ENCODE measurements around the gene ST14.

The ST14 gene

DNA sequence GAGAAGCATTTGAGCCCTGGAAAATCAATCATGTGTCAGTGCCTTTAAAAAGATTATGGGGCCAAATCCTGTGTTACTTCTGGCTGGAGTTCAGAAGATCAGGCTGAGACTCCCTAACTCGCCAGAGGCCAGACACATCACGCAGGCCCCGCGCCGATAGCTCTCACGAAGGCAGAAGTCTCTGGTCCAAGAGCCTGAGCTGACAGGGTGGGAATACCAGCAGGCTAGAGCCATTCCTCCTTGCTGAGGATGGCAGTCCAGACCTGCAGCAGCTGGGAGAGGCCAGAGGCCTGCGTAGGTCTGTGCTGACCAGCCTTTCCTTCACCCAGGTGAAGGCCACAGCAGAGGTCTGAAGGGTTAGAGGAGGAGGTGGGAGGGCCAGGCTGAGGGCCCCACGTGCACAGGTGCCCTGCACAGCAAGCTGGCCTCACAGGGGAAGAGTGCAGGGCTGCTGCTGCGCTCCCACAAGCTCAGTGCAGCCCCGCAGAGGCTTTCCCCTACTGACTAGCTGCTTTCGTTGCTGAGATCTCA lies 52.9 kb downstream of the ST14 start:
- H3K4me3 ChIP-seq (ENCODE audit: low read depth, low read length), result no peak overlapping the region
- DNase-seq (ENCODE audit: low read depth), result no peak

DNA sequence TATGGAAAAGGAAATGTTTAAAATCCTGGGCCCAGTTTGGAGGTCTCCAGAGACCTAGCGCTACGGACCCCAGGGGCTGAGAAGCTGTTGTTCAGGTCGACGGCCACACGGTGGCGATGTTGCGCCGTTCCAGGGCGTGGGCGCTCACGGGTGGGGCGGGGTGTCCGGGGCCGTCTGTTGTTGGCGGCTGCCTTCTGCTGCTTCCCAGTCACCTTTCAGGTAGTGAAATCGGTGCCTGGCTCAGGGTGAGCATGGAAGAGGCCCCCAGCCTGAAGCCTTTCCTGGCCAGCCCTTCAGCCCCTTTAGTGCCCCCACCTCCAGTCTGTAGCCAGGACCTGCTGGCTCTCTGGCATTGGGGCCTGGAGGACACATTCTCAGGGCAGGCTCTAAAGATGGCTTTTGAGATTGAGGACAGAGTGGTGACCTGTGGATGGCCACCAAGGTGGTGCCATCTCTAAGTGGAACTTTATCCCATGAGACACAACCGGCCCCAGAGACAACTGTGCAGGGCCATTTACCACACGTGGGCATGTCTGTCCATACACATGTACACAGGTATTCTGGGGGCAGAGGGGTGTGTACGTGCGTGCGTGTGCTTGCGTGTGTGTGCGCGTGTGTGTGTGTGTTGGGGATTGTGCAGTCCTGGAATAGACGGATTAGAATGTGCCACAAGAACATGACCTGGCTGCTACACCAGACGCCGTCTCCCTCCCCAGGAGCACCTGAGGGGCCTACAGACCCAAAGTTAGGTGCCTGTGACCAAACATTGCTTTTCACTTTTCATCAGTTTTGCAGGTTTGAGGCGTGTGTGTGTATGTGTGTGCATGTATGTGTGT lies 53.8 kb downstream of the ST14 start:
- TF ChIP-seq, protein P1, sequence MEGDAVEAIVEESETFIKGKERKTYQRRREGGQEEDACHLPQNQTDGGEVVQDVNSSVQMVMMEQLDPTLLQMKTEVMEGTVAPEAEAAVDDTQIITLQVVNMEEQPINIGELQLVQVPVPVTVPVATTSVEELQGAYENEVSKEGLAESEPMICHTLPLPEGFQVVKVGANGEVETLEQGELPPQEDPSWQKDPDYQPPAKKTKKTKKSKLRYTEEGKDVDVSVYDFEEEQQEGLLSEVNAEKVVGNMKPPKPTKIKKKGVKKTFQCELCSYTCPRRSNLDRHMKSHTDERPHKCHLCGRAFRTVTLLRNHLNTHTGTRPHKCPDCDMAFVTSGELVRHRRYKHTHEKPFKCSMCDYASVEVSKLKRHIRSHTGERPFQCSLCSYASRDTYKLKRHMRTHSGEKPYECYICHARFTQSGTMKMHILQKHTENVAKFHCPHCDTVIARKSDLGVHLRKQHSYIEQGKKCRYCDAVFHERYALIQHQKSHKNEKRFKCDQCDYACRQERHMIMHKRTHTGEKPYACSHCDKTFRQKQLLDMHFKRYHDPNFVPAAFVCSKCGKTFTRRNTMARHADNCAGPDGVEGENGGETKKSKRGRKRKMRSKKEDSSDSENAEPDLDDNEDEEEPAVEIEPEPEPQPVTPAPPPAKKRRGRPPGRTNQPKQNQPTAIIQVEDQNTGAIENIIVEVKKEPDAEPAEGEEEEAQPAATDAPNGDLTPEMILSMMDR (IDR thresholded peaks at IDR 0.05; ENCODE audit: control insufficient read depth, extremely low read depth, insufficient read depth), result peak; percentile 93
- DNase-seq (ENCODE audit: low read depth), result no peak
- no peak overlapping the region for H3K4me3 ChIP-seq (ENCODE audit: low read depth, low read length)

More for the DNA sequence above, 52.9 kb downstream of the ST14 start:
- TF ChIP-seq, protein P1 (IDR thresholded peaks at IDR 0.05; ENCODE audit: control insufficient read depth, extremely low read depth, insufficient read depth), result no peak

DNA sequence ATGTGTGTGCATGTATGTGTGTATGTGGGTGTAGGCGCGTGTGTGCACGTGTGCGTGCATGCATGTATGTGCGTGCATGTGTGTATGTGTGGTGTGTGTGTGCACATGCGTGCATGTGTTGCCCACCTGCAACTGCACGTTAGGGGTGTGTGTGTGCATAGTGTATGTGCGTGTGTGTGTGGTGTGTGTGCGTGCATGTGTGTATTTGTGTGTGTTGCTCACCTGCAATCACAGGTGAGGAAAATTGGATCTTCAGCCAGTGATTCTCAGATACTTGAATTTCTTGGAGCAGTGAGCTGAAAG lies 54.3 kb downstream of the ST14 start:
- TF ChIP-seq, protein P1 (IDR thresholded peaks at IDR 0.05; ENCODE audit: control insufficient read depth, extremely low read depth, insufficient read depth), result no peak
- no peak for DNase-seq (ENCODE audit: low read depth)
- no peak overlapping the region for H3K4me3 ChIP-seq (ENCODE audit: low read depth, low read length)

DNA sequence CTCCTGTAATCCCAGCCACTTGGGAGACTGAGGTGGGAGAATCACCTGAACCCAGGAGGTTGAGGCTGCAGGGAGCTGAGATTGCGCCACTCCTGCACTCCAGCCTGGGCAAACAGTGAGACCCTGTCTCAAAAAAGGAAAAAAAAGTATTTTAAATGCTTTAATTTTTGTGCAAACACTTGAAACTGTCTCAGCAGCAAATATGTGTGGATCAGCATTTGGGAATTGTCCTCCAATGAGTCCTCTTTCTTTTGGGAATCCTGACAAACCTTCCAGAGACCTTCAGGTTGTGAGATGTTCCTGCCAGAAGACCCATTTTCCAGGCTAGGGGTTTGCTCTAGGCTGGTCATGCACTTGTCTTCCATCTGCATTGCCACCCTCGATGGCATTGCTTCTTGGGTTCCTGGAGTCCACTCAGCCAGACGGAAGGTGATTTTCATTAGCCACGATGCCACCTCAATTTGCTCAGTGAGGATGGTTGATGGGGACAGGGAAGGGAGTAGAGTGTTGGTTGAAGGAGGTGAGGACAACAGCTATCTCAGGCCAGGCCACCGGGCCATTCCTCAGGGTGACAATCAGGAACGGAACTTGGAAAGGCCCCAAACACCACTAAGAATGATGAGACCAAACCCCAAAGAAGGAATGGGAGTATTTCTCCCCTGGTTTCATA lies 55.4 kb downstream of the ST14 start:
- TF ChIP-seq, protein P1 (IDR thresholded peaks at IDR 0.05; ENCODE audit: control insufficient read depth, extremely low read depth, insufficient read depth), result no peak
- no peak for DNase-seq (ENCODE audit: low read depth)
- no peak overlapping the region for H3K4me3 ChIP-seq (ENCODE audit: low read depth, low read length)

DNA sequence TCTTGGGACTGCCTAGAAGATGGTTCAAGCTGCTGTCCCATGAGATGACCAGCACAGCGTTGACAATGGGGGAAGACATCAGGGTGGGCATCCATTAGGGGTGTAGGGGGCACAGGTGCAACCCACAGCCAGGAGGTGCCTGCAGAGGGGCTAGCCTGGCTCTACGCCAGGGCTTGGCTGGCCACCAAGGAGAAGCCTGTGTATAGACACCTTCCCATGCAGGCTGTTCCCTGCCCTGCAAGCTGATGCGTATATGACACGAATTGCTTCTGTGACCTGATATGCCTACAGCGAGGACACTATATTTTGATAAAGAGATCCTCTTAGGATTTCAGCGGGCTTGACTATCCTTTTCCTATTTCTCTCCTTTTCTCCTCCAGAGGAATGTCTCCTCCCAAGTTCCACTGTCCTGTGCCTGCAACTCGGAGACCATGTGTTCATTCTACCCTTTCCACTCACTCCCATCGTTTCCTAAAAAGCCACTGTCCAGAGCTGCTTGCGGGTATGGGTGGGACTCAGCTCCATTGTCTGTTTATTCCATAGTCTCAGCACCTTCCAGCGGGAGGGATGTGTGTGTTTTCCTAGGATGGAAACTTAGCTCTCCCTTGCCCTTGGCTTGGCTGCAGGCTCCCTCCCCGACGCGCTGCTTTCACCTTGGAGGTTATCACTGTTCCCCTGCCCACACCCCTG lies 56.1 kb downstream of the ST14 start:
- TF ChIP-seq, protein P1 (IDR thresholded peaks at IDR 0.05; ENCODE audit: control insufficient read depth, extremely low read depth, insufficient read depth), result no peak
- no peak for DNase-seq (ENCODE audit: low read depth)
- no peak overlapping the region for H3K4me3 ChIP-seq (ENCODE audit: low read depth, low read length)

DNA sequence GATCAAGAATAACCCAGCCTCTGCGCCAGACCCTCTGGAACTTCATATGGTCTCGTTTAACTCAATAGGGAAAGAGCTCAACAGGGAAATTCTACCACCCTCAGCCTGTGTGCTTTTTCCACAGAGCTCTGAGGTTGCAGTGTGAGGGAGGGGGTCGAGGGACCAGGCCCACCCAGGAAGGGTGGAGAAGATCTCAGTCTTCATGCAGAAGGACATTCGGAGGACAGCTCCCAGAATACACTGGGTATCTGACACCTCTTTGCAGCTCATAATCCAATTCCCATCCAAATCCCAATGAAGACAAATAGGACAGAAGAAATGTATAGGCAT lies 56.6 kb downstream of the ST14 start:
- no peak for DNase-seq (ENCODE audit: low read depth)
- TF ChIP-seq, protein P1 (IDR thresholded peaks at IDR 0.05; ENCODE audit: control insufficient read depth, extremely low read depth, insufficient read depth), result no peak
- no peak overlapping the region for H3K4me3 ChIP-seq (ENCODE audit: low read depth, low read length)
